ENCODE measurements around the gene FAM13C.

GRCh38 chr10:59342000-59342399, 20.3 kb downstream of the FAM13C start:
- TF ChIP-seq, protein P1, sequence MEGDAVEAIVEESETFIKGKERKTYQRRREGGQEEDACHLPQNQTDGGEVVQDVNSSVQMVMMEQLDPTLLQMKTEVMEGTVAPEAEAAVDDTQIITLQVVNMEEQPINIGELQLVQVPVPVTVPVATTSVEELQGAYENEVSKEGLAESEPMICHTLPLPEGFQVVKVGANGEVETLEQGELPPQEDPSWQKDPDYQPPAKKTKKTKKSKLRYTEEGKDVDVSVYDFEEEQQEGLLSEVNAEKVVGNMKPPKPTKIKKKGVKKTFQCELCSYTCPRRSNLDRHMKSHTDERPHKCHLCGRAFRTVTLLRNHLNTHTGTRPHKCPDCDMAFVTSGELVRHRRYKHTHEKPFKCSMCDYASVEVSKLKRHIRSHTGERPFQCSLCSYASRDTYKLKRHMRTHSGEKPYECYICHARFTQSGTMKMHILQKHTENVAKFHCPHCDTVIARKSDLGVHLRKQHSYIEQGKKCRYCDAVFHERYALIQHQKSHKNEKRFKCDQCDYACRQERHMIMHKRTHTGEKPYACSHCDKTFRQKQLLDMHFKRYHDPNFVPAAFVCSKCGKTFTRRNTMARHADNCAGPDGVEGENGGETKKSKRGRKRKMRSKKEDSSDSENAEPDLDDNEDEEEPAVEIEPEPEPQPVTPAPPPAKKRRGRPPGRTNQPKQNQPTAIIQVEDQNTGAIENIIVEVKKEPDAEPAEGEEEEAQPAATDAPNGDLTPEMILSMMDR (IDR thresholded peaks at IDR 0.05): no peak
- TF ChIP-seq POLR2A (IDR thresholded peaks at IDR 0.05): no peak
